GM12874 (cell line): ENCODE data around the gene NASP.

ENCODE experiments used
- CTCF ChIP-seq: IDR thresholded peaks from 2 replicates; pipeline ENCODE4 v1.5.1; 2011; ENCODE audit warnings: low read depth, mild to moderate bottlenecking, control low read depth, low read length, moderate library complexity; ENCODE audit not compliant: insufficient read depth

Gene NASP

GRCh38 chr1:45589861-45590260 is 6.0 kb downstream of the NASP start:
- TF ChIP-seq CTCF, result no peak

- TF ChIP-seq CTCF, result no peak
Observed at GRCh38 chr1:45594412-45594811, 10.6 kb downstream of the NASP start.

DNA sequence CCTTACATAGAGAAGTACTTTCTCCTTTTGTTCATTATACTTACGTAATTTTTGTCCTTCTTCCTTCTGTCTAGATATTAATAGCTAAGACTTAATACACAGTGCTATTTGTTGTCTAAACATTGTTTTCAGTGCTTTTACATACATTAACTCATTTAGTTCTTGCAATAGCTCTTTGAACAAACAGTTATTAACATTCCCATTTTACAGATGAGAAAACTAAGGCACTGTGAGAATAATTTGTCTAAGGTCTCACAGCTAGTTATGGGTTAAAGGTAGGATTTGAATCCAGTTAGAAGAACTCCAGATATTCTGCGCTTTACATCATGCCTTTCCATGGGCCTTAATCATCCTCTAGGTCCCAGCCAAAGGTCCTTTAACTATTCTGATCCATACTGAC is 20.4 kb downstream of the NASP start:
- TF ChIP-seq CTCF, result no peak

- TF ChIP-seq CTCF, result no peak
Observed at GRCh38 chr1:45607404-45608074, 23.7 kb downstream of the NASP start.

DNA sequence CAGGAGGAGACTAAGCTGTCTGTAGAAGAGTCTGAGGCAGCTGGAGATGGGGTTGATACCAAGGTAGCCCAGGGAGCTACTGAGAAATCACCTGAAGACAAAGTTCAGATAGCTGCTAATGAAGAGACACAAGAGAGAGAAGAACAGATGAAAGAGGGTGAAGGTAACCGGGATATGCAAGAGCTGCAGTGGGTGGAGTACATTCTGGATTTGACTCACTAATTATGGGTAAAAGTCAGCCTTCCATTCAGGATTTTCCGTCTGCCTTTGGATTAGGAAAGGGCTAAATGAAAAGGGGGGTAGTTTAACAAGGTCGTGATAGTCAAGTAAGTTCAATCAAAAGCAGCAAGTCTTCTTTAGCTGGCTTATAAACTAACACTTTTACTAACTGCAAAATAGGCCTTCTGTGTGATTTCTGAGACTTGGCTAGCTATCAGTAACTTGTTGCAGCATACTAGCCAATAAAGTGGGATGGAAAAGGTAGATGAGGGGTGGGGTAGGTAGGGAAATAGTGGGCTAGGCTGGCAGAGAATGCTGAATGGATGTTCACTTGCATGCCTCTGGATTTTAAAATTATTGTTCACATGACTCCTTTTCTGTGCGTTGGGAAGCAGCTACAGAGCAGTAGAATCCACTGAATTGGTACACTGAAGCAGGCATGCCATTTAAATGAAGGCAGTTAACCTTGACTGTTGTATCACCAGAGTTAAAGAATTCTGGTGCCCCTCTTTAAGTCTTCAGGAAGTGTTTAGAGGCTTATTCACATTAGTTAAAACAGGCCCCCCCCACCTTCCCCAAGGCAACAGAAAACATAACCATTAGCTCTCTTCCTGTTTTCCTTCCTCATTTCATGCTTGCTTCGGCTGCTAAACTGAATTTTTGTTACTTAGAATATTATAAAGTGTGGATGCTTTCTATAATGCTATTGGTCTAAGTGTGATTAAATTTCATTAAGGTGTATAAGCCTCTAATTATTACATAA is 24.6 kb downstream of the NASP start:
- TF ChIP-seq CTCF, result no peak

- no peak for TF ChIP-seq CTCF
Observed at GRCh38 chr1:45610589-45611226, 26.9 kb downstream of the NASP start.

DNA sequence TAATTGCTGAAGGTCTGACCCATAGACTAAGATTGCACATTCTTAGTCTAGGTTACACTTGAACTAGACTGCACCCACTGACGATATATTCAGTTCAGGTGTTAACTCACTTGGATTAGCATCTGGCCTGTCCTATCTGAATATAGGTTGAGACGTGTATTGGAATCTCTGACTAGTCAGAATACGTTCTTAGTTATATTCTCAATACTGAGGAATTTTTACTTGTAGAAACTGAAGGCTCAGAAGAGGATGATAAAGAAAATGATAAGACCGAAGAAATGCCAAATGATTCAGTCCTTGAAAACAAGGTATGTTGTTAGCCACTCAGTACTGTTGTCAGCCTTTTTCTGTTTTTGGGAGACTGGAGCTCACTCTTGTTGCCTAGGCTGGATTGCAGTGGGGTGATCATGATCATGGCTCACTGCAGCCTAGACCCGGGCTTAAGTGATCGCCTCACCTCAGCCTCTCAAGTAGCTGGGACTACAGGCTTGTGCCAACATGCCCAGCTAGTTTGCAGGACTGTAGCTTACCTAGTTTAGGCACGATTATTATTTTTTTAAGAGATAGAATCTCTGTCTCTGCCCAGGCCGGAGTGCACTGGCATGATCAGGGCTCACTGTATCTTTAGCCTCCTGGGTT is 29.2 kb downstream of the NASP start:
- no peak for TF ChIP-seq CTCF
